Putamen (tissue), 1 donor: ENCODE data around the gene ACTL7A.

Experiments used
- DNase-seq: peaks from one replicate; pipeline ENCODE4 v3.0.0-alpha.2; 2016; ENCODE audit warnings: low spot score

The ACTL7A gene

GRCh38 chr9:108850293-108850897, 11.7 kb upstream of the ACTL7A start:
- no peak for DNase-seq

DNA sequence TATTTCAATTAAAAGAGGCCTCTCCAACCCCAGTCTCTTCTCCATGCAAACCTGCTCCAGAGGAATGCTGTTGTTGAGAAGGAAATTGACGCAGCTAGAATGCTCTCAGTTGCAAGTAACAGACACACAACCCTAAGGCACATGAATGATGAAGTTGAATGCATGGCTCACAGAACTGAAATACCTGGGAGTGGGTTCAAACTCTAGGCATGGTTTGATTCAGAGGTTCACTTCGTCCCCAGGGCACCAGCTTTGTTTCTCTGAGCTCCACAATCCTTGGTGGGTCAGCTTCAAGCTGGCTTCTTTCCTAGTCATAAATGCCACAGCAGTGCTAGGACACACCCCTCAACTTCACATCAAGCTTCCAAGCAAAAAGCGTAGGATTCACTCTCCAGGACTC, 10.9 kb upstream of the ACTL7A start:
- no peak for DNase-seq

GRCh38 chr9:108852079-108852478, 10.0 kb upstream of the ACTL7A start:
- no peak for DNase-seq

DNA sequence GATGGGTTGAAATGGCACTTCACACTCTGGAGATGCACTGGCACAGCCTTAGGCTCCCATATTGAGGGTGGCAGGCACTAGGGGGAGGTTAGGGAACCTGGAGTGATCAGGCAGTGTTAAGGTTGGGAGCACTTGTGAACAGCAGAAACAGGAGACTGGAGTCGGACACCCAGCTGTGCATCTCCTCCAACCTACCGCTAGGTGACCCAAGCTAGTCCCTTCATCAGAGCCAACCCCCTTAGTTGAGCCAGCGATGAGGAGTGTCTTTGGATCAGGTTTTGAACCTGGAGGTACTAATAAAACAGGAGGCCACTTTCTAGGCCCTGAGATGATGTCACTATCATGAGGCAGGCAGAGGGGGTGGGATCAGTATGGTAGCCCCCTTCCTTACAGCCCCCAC, 8.0 kb upstream of the ACTL7A start:
- no peak for DNase-seq

DNA sequence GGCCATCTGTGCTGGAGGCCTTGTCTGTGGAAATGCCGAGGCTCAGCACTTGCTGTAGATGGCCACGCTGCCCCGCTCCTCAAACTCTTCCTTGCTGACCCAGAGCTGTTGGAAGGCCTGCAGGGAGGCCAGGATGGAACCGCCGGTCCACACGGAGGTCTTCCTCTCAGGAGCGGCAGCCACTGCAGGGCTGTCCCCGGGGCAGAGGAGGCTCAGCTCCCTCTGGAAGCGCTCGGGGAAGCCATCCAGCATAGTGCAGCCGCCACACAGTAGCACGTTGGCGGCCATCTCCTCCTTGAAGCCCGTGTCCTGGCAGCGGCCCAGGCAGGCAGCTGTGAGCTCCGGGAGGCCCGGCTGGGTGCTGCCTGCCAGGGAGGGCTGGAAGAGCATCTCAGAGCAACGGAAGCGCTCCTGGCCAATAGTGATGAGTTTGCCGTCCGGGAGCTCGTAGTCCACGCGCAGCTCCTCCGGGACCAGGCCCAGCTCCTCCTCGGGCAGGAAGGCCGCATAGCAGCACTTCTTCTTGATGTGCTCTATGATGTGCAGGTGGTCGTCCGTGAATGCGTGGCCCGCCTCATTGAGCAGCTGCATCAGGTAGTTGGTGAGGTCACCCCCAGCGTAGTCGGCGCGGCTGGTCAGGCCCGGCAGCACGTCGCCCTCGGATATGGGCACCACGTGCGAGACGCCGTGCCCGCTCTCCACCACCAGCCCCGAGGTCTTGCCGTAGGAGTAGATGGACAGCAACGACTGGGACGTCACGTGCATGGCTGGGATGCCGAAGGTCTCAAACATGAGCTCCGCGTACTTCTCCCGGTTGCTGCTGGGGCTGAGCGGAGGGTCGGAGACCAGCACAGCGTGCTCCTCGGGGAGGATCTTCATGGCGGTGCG, 7.2 kb upstream of the ACTL7A start:
- no peak for DNase-seq

- no peak for DNase-seq
Measured at GRCh38 chr9:108855529-108855886, 6.6 kb upstream of the ACTL7A start.

DNA sequence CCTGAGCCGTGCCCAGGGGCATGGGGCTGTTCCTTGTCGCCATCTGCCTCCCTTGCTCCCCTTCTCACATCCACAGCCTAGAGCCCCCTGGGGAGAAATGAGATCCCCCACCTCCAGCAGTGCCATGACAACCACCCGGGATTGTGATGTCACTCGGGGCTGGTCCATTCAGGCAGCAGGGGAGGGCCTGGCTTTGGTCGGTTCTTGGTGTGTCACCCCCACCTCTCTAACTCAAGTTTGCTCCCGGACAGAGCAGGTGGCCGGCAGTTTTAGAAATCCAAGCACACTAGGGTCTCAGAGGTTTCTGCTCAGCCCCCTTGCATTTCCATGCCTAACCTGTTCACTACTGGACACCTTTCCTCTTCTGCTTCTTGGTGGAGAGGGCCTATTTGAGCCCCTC, 6.2 kb upstream of the ACTL7A start, which contains the start of gene ACTL7B:
ACTL7B (minus strand) TSS at position 99 of the 400 bp plus-strand sequence; CDS start at position 43, 56 bp downstream.
- DNase-seq: no peak

- no peak for DNase-seq
Measured at GRCh38 chr9:108857572-108857971, 4.5 kb upstream of the ACTL7A start.

DNA sequence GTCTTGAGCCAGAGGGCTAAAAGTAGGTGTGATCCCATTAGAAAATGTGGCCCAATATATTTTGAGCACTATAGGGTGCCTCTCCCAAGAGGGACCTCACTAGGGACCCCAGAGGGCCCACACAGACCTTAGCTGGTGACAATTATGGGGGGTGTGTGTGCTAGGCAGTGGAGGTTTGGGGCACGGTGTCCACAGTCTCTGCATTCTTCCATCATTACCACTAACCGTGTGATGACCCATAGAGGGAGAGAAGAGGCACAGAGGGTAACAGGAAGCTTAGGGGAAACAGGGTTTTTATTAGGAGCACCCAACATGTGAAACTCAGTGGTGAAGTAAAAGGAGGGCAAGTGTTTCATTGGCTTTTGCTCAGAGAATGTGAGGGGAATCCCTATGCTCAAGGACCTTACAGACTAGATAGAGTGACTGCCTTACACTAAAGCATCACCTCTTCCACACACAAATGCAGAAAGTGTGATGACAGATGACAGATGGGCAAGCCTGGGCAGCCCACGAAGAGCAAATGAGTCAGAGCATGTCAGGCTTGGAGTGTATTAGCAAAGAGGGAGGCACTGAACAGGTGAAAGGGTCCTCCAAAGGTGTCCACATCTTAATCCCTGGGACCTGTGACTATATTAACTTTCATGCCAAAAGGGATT, 2.5 kb upstream of the ACTL7A start:
- no peak for DNase-seq

DNA sequence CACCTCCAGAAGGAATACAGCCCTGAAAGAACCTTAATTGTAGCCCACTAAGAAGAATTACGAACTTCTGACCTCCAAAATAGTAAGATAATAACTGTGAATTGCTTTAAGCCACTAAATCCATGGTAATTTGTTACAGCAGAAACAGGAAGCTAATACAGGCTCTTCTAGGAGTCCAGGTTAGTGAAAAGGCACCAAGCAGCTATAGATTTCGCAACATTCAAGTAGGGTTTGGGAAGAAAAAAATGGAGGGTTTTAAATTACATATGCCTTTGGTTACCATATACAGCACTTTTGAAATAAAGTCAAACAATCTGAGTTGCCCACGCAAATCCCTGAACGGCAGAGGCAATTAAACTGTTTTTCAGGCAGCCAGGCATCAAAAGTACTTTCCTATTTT, 1.7 kb upstream of the ACTL7A start:
- no peak for DNase-seq

DNA sequence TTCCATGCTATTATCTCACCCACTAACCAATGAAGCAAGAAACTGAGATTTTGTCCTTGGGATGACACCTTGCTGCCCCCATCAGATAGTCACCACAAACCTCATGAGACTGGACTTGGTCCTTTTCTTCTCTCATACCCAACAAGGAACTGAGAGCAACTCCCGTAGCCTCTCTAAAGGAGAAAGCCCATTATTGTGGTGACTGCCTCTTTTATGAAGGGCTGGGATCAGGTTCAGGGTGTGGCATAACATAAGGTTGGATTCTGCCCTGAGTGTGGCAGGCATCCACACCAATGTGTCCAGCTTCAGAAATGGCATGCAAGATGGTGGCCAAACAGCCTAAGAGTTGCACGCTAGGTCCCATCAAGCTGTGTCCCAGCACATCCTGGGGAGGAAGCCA, 1.3 kb upstream of the ACTL7A start:
- DNase-seq: no peak

GRCh38 chr9:108861464-108861863, 602 bp upstream of the ACTL7A start:
- DNase-seq: no peak

- no peak for DNase-seq
Measured at GRCh38 chr9:108863891-108864290, 1.8 kb downstream of the ACTL7A start.

DNA sequence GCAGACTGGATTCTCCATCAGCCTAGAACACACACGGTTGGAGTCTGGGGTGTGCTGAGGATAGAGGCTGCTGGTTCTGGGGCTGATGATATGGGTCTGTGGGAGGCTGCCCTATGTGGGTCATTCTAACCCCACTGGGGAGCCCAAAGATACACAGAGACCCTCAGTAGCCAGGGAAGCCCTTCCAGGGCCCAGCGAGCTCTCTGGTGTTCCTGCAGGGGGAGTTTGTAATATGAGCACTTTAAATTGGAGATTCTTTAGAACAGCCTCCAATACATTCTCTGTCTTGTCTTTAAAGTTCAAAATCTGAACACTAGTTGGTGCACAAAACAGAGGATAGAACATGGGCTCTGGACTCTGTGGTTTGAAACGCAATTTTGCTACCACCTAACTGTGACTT, 2.4 kb downstream of the ACTL7A start:
- DNase-seq: no peak

DNA sequence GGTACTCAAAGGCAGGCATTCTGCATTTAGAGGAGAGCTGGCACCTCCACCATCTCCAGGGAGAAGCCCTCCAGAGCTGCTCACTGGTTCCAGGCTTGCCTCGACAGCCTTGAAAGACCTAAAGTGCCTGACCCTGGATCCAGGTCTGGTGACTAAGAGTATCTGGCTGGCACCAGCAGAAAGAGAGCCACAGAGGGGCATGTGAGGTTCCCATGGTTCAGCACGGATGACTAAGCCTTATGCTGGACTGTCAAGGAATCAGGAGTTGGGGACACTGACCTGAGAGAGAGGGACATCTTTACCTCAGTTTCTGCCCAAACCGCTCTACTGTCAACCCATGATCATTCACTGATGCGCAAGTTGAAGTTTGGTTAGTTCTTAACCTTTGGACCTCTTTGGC, 3.0 kb downstream of the ACTL7A start:
- DNase-seq: no peak

GRCh38 chr9:108866001-108866420, 3.9 kb downstream of the ACTL7A start:
- no peak for DNase-seq

DNA sequence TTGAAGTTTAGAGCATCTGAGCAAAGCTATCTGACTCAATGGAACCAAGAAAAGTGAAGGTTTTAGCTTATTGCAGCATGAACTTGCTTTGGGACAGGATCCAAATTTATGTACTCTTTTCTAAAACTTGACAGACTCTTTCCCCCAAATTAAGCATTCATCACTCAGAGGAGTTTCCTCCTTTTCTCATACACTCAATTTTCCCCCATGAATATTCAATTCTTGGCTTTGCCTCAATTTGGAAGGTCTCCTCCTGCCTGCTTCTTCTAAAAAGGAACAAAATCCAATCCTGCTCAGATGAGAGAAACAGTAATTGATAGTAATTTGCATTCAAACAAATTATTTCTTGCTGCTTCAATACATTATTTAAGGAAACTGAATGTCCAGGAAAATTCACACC, 5.0 kb downstream of the ACTL7A start:
- DNase-seq: no peak

DNA sequence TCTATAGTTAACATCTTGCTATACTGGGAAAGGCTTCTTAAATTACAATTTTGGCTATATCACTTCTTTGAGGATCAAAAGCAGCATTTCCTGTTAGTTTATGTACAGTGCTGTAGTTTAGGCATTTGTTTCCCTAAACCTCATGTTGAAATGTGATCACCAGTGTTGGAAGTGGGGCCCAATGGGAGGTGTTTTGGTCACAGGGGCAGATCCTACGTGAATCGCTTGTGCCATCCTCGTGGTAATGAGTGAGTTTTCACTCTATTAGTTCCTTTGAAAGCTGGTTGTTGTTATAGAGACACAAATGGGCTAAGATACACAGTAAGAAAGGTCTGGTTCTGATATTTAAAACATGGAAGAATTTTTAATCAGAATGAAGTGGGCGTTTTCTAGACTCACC, 5.8 kb downstream of the ACTL7A start:
- no peak for DNase-seq

DNA sequence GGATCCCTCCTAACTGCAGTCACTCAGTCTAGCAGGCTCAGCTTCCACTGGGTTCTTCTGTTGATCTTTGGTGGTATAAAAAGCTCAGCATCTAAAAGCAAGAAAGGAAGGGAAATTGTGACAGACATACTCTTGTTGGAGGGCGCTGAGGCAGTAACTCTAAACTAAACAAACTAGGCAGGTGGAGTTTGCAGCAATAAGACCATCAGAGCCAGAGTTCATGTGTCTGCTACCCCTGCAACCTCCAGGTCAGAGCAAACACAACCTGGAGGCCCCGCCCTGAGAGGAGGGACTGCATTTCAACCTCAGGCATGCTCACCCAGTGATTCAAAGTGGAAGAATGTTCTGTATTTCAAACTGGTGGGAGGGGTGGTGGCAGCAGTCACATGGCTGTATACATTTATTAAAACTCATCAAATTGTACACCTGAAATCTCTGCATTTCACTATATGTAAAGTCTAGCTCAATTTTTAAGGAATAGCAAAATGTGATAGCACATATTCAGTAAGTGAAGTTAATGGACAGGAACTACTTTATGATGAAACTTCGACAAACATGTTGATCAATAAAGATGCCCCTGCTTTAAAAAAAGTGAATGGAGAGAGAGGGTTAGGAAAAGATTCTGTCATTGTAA, 7.1 kb downstream of the ACTL7A start:
- DNase-seq: no peak

DNA sequence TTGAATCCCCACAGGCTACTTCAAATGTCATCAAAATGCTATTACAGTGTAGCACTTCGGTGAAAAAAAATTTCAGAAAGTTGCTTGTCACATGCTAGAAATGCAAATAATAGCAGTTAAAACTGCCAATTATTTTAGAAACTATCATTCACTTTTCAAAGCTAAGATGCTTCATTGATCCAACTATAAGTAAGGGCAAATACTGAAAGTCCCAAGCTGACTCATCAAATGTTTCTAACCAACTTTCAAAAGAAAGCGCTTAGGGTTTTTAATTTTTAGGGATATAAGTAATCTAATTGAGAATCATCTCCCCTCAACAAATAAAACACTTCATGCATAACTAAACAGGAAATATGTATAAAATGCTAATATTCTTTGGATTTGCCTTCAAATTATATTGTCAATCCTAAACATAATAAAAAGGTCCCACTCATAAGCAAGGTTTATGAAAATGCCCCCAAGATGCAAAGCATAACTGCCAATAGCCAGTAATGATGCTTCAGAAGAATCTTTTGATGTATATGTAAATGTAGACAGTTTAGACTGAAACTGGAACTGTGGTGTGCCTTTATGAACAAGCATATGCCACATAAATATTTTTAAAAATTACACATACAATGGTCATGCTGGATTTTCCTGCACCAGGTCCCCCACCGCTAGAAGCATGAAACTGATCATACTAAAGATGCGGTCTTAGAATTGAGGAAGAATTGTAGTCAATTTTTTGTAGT, 12.2 kb downstream of the ACTL7A start:
- no peak for DNase-seq

DNA sequence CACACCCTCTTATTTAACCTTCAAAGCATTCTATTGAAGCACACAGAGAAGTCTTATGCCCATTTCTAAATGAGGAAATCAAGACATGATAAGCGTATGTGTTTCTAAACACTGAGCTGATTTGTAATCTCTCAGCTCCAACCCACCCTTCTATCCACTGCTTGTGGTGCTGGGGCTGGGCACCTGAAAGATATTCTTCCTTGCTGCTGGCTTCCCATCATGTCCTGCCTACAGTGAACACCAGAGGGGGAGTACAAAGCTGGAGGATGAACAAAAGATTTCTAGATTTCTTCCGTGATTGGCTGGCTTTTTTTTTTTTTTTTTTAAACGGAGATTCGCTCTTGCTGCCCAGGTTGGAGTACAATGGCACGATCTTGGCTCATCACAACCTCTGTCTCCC, 14.4 kb downstream of the ACTL7A start:
- no peak for DNase-seq

DNA sequence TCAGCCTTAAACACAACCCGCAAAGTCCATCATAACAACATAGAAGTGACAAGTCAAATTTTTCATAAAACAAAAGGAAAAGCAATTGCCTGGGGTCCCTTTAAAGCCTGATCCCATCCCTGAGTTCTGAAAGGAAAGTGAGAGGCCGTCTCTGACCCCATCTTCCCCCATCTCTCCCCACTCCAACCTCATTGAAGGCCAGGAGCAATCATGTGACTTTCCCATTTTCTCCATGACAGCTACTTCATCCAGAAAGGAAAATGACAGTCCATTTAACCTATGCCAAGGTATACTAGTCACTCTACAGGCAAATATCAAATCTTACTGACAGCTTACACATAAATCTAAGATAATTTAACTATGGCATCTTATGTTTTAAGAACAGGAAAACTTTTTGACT, 15.5 kb downstream of the ACTL7A start:
- DNase-seq: no peak
